DMS79 treated with DMSO at 0.1 percent for 48 hours (cell line): ENCODE measurements around the gene HCST.

Experiments
- DNase-seq: peaks from one replicate; lab custom pipeline; 2025; lab: John Stamatoyannopoulos, UW

Gene HCST

GRCh38 chr19:35937345-35938281, 35.3 kb downstream of the HCST start:
- no peak for DNase-seq

- DNase-seq, result no peak
These were observed 36.2 kb downstream of the HCST start for GRCh38 chr19:35938282-35939224.

GRCh38 chr19:35939307-35940077, 37.2 kb downstream of the HCST start:
- no peak for DNase-seq

- DNase-seq, result no peak
These were observed 37.9 kb downstream of the HCST start for GRCh38 chr19:35940078-35940775.

GRCh38 chr19:35940839-35941238, 38.5 kb downstream of the HCST start:
- DNase-seq, result no peak

GRCh38 chr19:35942235-35942634, 39.9 kb downstream of the HCST start:
- DNase-seq, result no peak

GRCh38 chr19:35943321-35944301, 41.3 kb downstream of the HCST start:
- DNase-seq, result no peak

GRCh38 chr19:35944556-35944955, 42.2 kb downstream of the HCST start:
- DNase-seq, result no peak

- no peak for DNase-seq
These were observed 42.9 kb downstream of the HCST start for GRCh38 chr19:35945121-35945790.

GRCh38 chr19:35946203-35946602, 43.9 kb downstream of the HCST start:
- no peak for DNase-seq

GRCh38 chr19:35949131-35949530, 46.8 kb downstream of the HCST start:
- no peak for DNase-seq
